ENCODE measurements around the gene CISD1. TPM values are rescaled to one million over a fixed set of nuclear protein-coding genes. Genes with fewer than 3 reads are reported as not detected.

Gene CISD1
- total and polyA plus RNA-seq, 9 of the 15 experiments (the other 6 are each of a cell fraction or from before 2014, with no cell fraction given), result 35.8 to 342 (median 118) TPM

DNA sequence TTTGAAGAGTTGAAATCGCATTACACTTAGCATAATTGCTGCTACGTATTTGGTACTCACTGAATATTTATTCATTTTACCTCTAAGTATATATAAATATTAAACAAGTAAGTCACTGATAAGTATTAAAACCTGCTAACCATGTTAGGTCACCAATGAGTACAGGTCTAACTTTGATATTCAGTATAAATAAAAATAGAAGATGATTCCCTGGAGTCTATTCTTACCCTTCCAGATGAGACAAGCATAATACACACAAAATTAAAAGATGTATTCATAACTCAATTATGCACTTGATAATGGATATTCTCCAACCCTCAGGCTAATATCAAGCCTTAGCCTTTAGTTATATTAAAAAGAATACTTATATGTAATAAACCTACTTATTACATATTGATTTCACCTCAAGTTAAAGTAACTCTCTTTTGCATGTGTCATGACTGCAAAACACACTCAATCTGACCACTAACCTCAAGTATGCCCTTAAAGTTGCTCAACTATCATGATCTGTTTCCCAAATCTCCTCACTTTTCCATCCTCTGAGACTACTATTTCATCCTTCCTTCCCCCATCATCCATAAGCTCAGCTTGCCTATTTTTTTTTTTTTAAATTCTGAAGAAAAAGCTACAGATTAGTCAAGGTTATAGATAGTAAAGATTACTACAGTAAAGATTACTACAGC is 48.1 kb upstream of the CISD1 start:
- no peaks in the 10 kb centered on the region for H3K79me2 ChIP-seq (ENCODE audit: control insufficient read depth, insufficient read depth, low read length)
- no peak overlapping the region for H3K4me3 ChIP-seq
- DNase-seq (ENCODE audit: extremely low read depth in 1 of 4, low spot score in 3 of 4) (no peak), FAIRE-seq (no peak), ATAC-seq (no peak)
- WGBS (ENCODE audit: insufficient coverage, low coverage, missing lambda C conversion rate), result 72% methylated on average over 2 of the region's 2 CpGs
- H3K27me3 ChIP-seq (ENCODE audit: control insufficient read depth in 2 of 2, insufficient read depth in 2 of 2, low read length in 2 of 2), result no peaks in the 10 kb centered on the region
- ChIA-PET POLR2A (interaction anchor here (1.0 kb wide), 1 partner anchor 10 kb away, joined by 4 read pairs; no protein-coding TSS in a partner anchor), CTCF (ENCODE audit: low intra/inter-chr PET ratio) (no interaction called here)
- peaks cover 0 to 3% of the 10 kb centered on the region in 2 experiments; a peak in 2 of 5 replicates for H3K4me1 ChIP-seq (replicated peaks in 1 of 2; ENCODE audit: control insufficient read depth in 2 of 2, insufficient read depth in 2 of 2, low read length in 2 of 2)
- no peak overlapping the region for H3K4me2 ChIP-seq (ENCODE audit: insufficient read depth, low read length)
- no peaks in the 10 kb centered on the region for H4K20me1 ChIP-seq (replicated peaks; ENCODE audit: control insufficient read depth, insufficient read depth, low read length)
- H3K27ac ChIP-seq (ENCODE audit: extremely low read depth, low read depth, low read length), result no peak overlapping the region
- H3K36me3 ChIP-seq (ENCODE audit: control insufficient read depth, insufficient read depth, low read length), result peaks cover 1% of the 10 kb centered on the region; the same call in 1 of the 3 replicates
- H3K9ac ChIP-seq (ENCODE audit: insufficient read depth in 1 of 2, low read depth in 2 of 2, low read length in 2 of 2), result no peak overlapping the region
- H2AFZ ChIP-seq (ENCODE audit: low read depth, low read length), result no peak overlapping the region
- in situ Hi-C loops (cut with MboI) (no loop called here), intact Hi-C loops (cut with micrococcal nuclease) (no loop called here)
- TF ChIP-seq POLR2AphosphoS5 (IDR thresholded peaks at IDR 0.05; ENCODE audit: control insufficient read depth, insufficient read depth, low read depth, low read length) (no peak), ATF1 (CRISPR knock-in tag; IDR thresholded peaks at IDR 0.05) (no peak), ATF1 (tag; IDR thresholded peaks at IDR 0.05) (no peak), SMAD4 (CRISPR knock-in tag; conservative IDR thresholded peaks at IDR 0.05) (no peak), ZNF551 (CRISPR knock-in tag; IDR thresholded peaks at IDR 0.05) (no peak), ZNF232 (CRISPR knock-in tag; IDR thresholded peaks at IDR 0.05) (no peak)
- no TSS peak for BruUV-seq (replicated peaks)
- no peaks in the 10 kb centered on the region for H3K9me1 ChIP-seq (ENCODE audit: control insufficient read depth, insufficient read depth, low read length)
- no peaks in the 10 kb centered on the region for H3K9me3 ChIP-seq (replicated peaks; ENCODE audit: control insufficient read depth, insufficient read depth, low read depth, low read length)

DNA sequence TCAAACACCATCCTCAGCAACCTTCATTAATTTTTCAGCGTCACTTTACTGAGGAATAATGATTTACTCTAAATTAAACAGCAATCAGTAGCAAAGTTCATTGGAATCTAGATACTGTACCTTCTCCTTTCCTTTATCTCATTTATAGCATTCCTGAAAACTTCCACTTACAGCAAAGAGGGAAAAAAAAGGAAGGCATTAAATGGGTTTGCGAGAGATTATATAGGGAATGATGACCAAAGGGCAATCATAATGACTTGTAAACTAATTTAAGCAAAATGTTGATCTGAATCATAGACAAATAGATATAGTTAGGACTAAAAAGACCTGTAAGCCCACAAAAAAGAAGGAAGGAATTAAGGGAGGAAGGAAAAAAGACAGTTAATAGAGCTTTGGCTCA is 43.3 kb upstream of the CISD1 start:
- WGBS (ENCODE audit: insufficient coverage, low coverage, missing lambda C conversion rate), result 70% methylated on average over 2 of the region's 2 CpGs
- TF ChIP-seq RBM17 (IDR thresholded peaks at IDR 0.05; ENCODE audit: borderline replicate concordance, low read depth, low read length) (no peak), SIRT6 (IDR thresholded peaks at IDR 0.05; ENCODE audit: low read depth, low read length) (no peak), ZNF12 (CRISPR knock-in tag; IDR thresholded peaks at IDR 0.05) (no peak), IRF2 (CRISPR knock-in tag; IDR thresholded peaks at IDR 0.05) (no peak), TBL1XR1 (IDR thresholded peaks at IDR 0.05; ENCODE audit: low read length in 2 of 2) (no peak)
- intact Hi-C loops (cut with micrococcal nuclease), result no loop called here
- H3K4me1 ChIP-seq (replicated peaks in 1 of 2; ENCODE audit: control insufficient read depth in 2 of 2, insufficient read depth in 2 of 2, low read length in 2 of 2), result no peaks in the 10 kb centered on the region; a peak in 1 of 5 replicates
- H3K79me2 ChIP-seq (ENCODE audit: control insufficient read depth, insufficient read depth, low read length), result no peaks in the 10 kb centered on the region
- H3K4me2 ChIP-seq (ENCODE audit: insufficient read depth, low read length), result no peak overlapping the region
- H3K36me3 ChIP-seq (ENCODE audit: control insufficient read depth, insufficient read depth, low read length), result peaks cover 3% of the 10 kb centered on the region; the same call in 1 of the 3 replicates
- H4K20me1 ChIP-seq (replicated peaks; ENCODE audit: control insufficient read depth, insufficient read depth, low read length), result no peaks in the 10 kb centered on the region
- no peak overlapping the region for H3K9ac ChIP-seq (ENCODE audit: insufficient read depth in 1 of 2, low read depth in 2 of 2, low read length in 2 of 2)
- ChIA-PET POLR2A (interaction anchor here (1.0 kb wide), 1 partner anchor 24 kb away, joined by 3 read pairs; no protein-coding TSS in a partner anchor), CTCF (ENCODE audit: low intra/inter-chr PET ratio) (no interaction called here)
- FAIRE-seq (no peak), ATAC-seq (no peak), DNase-seq (ENCODE audit: extremely low read depth in 1 of 4, low spot score in 3 of 4) (no peak)
- H2AFZ ChIP-seq (ENCODE audit: low read depth, low read length), result no peak overlapping the region
- H3K4me3 ChIP-seq, result no peak overlapping the region
- H3K9me1 ChIP-seq (ENCODE audit: control insufficient read depth, insufficient read depth, low read length), result no peaks in the 10 kb centered on the region
- H3K27ac ChIP-seq (ENCODE audit: extremely low read depth, low read depth, low read length), result no peak overlapping the region
- H3K9me3 ChIP-seq (replicated peaks; ENCODE audit: control insufficient read depth, insufficient read depth, low read depth, low read length), result no peaks in the 10 kb centered on the region
- H3K27me3 ChIP-seq (ENCODE audit: control insufficient read depth in 2 of 2, insufficient read depth in 2 of 2, low read length in 2 of 2), result no peaks in the 10 kb centered on the region
- in situ Hi-C loops (cut with MboI), result no loop called here
- no TSS peak for BruUV-seq (replicated peaks)
